Right ventricle myocardium inferior (tissue), 1 donor: ENCODE results near the gene EHMT2. TPM values are rescaled to one million over a fixed set of nuclear protein-coding genes. Genes with fewer than 3 reads are reported as not detected.

ENCODE experiments used
- ATAC-seq: fragments of 200-7000 bp; cut with Tn5 transposase; one replicate; pipeline ENCODE4 v1.9.1; 2020; ENCODE audit warnings: mild to moderate bottlenecking, moderate library complexity
- DNase-seq: peaks from one replicate; pipeline ENCODE4 v3.0.0; 2021; ENCODE audit errors: missing footprints
- intact Hi-C: fragments of 100-400 bp; cut with DNase I; formaldehyde crosslinking; loops from one replicate; pipeline ENCODE4 v1.11.0; 2022
- total RNA-seq: library from RNA; stranded (reverse); fragmentation: NEBNext Ultra II Directional; extraction: Animal tissue kit (Norgen Biotek cat#: 25700); gene quantifications from one replicate; pipeline ENCODE4 v1.2.1, GENCODE V29; 2021
- donor health status: DM: no; HTN: yes; CAD: no; lungs with severe emphysema.

EHMT2 gene
- total RNA-seq, 1 donor from 2014 or later, result 16.8 TPM

- DNase-seq (no peak), ATAC-seq (no peak)
- intact Hi-C loops, result loop anchor here (5.0 kb wide), 1 partner anchor 57 kb away; the partner anchor contains the start of genes NELFE and SKIC2
Observed at GRCh38 chr6:31899882-31900722, 2.6 kb upstream of the EHMT2 start.

GRCh38 chr6:31899215-31899614, 1.7 kb upstream of the EHMT2 start:
- intact Hi-C loops, result no loop called here
- DNase-seq (no peak), ATAC-seq (no peak)

GRCh38 chr6:31898383-31899011, 999 bp upstream of the EHMT2 start:
- DNase-seq, result no peak
- intact Hi-C loops, result no loop called here
- no peak for ATAC-seq

- intact Hi-C loops, result no loop called here
- peak; percentile 76 for DNase-seq
- no peak for ATAC-seq
Observed at GRCh38 chr6:31896856-31897611, 464 bp downstream of the EHMT2 start.

GRCh38 chr6:31896493-31896855, 1.0 kb downstream of the EHMT2 start:
- intact Hi-C loops, result no loop called here
- ATAC-seq, result no peak
- DNase-seq, result no peak

- intact Hi-C loops, result no loop called here
- DNase-seq (no peak), ATAC-seq (no peak)
Observed at GRCh38 chr6:31892821-31893220, 4.7 kb downstream of the EHMT2 start.

GRCh38 chr6:31889331-31889972, 8.0 kb downstream of the EHMT2 start:
- intact Hi-C loops, result loop anchor here (2.0 kb wide), 1 partner anchor 209 kb away; the partner anchor contains the start of gene LY6G5C
- ATAC-seq, result no peak
- no peak for DNase-seq

GRCh38 chr6:31888276-31889258, 8.9 kb downstream of the EHMT2 start:
- DNase-seq, result no peak
- peak; percentile 23 for ATAC-seq
- intact Hi-C loops, result loop anchor here (2.0 kb wide), 1 partner anchor 208 kb away; the partner anchor contains the start of gene LY6G5C

- intact Hi-C loops, result loop anchor here (2.0 kb wide), 1 partner anchor 207 kb away; the partner anchor contains the start of gene LY6G5C
- no peak for DNase-seq
- ATAC-seq, result no peak
Observed at GRCh38 chr6:31887173-31888007, 10.1 kb downstream of the EHMT2 start.

GRCh38 chr6:31886541-31886991, 10.9 kb downstream of the EHMT2 start:
- intact Hi-C loops, result no loop called here
- ATAC-seq, result no peak
- no peak for DNase-seq

GRCh38 chr6:31884528-31885035, 12.9 kb downstream of the EHMT2 start:
- DNase-seq, result no peak
- ATAC-seq, result no peak
- intact Hi-C loops, result no loop called here

- intact Hi-C loops, result no loop called here
- ATAC-seq, result no peak
- no peak for DNase-seq
Observed at GRCh38 chr6:31883676-31884075, 13.8 kb downstream of the EHMT2 start.

GRCh38 chr6:31882344-31882743, 15.2 kb downstream of the EHMT2 start:
- DNase-seq, result peak; percentile 50
- intact Hi-C loops, result no loop called here
- no peak for ATAC-seq

- intact Hi-C loops, result no loop called here
- ATAC-seq (no peak), DNase-seq (peak; percentile 58)
Observed at GRCh38 chr6:31881136-31881859, 16.2 kb downstream of the EHMT2 start.

GRCh38 chr6:31880616-31881015, 16.9 kb downstream of the EHMT2 start:
- no peak for ATAC-seq
- intact Hi-C loops, result no loop called here

GRCh38 chr6:31879901-31880300, 17.6 kb downstream of the EHMT2 start:
- intact Hi-C loops, result no loop called here
- DNase-seq (peak; percentile 64), ATAC-seq (no peak)

More at GRCh38 chr6:31880616-31881015, 16.9 kb downstream of the EHMT2 start:
- peak; percentile 7 for DNase-seq
